SK-N-SH (cell line): ENCODE data around the gene UPK1A. TPM values are rescaled to one million over a fixed set of nuclear protein-coding genes. Genes with fewer than 3 reads are reported as not detected.

ENCODE experiments used
- CTCF ChIA-PET: fragments of 300-600, 350-600 bp; formaldehyde crosslinking; extraction: SDS; loops from one replicate; lab custom pipeline; 2021; lab: Yijun Ruan, JAX
- POLR2A ChIA-PET: fragments of 350-600 bp; sonication (Branson Sonifier 250); formaldehyde crosslinking; extraction: SDS; loops from one replicate; lab custom pipeline; 2020; ENCODE audit warnings: antibody characterized with exemption, inconsistent platforms; lab: Yijun Ruan, JAX
- DNase-seq: peaks from one replicate; pipeline ENCODE4 v3.0.0; 2012
- H2AFZ ChIP-seq: fragments of 200-600 bp; sonication (generic); 2 replicates; pipeline ENCODE4 v1.8.1; 2016; ENCODE audit warnings: antibody characterized with exemption, mild to moderate bottlenecking, low read depth
- H3F3A ChIP-seq: fragments of 200-600 bp; sonication (generic); replicated peaks from 2 replicates; pipeline ENCODE3; 2016; ENCODE audit warnings: antibody characterized with exemption, mild to moderate bottlenecking; ENCODE audit not compliant: insufficient read depth
- H3K27ac ChIP-seq, 2 experiments: fragments of 200-500 bp in 1 of 2; fragments of 200-600 bp in 1 of 2; sonication (Bioruptor generic) in 1 of 2; sonication (generic), shearing (Covaris generic) in 1 of 2; 2 replicates each; pipeline versions ENCODE4 v1.5.1 to v1.6.1; 2014 to 2016; ENCODE audit warnings: low read depth in 2 of 2, inconsistent platforms in 1 of 2, low read length in 1 of 2, mild to moderate bottlenecking in 1 of 2, mixed read lengths in 1 of 2
- H3K27me3 ChIP-seq: fragments of 200-600 bp; sonication (generic), shearing (Covaris generic); 2 replicates; pipeline ENCODE4 v1.6.1; 2016; ENCODE audit warnings: mixed run types; ENCODE audit not compliant: insufficient read depth
- H3K36me3 ChIP-seq, 2 experiments: fragments of 200-500 bp in 1 of 2; fragments of 200-600 bp in 1 of 2; sonication (Bioruptor generic) in 1 of 2; sonication (generic) in 1 of 2; replicated peaks in 1 of 2; 2 replicates each; pipeline versions ENCODE3 to v1.5.1; 2014 to 2016; ENCODE audit warnings: low read length in 1 of 2, mild to moderate bottlenecking in 1 of 2; ENCODE audit not compliant: insufficient read depth in 2 of 2, control insufficient read depth in 1 of 2
- H3K4me1 ChIP-seq, 2 experiments: fragments of 200-500 bp in 1 of 2; fragments of 200-600 bp in 1 of 2; sonication (Bioruptor generic) in 1 of 2; sonication (generic), shearing (Covaris generic) in 1 of 2; 2 replicates each; pipeline versions ENCODE4 v1.5.1 to v1.6.1; 2014 to 2016; ENCODE audit warnings: low read depth in 1 of 2, low read length in 1 of 2, mixed run types in 1 of 2; ENCODE audit not compliant: insufficient read depth in 2 of 2, control insufficient read depth in 1 of 2
- H3K4me2 ChIP-seq: fragments of 200-600 bp; sonication (generic), shearing (Covaris generic); 2 replicates; pipeline ENCODE4 v1.6.1; 2017; ENCODE audit warnings: mixed run types
- H3K4me3 ChIP-seq, 2 experiments: fragments of 200-500 bp in 1 of 2; fragments of 200-600 bp in 1 of 2; sonication (Bioruptor generic) in 1 of 2; sonication (generic), shearing (Covaris generic) in 1 of 2; 2 replicates each; pipeline versions ENCODE4 v1.5.1 to v1.8.1; 2014 to 2016; ENCODE audit warnings: low read depth in 2 of 2, inconsistent platforms in 1 of 2, low read length in 1 of 2, mild to moderate bottlenecking in 1 of 2, mixed read lengths in 1 of 2, moderate library complexity in 1 of 2
- H3K79me2 ChIP-seq: fragments of 200-600 bp; sonication (generic); 2 replicates; pipeline ENCODE4 v1.8.1; 2017; ENCODE audit warnings: mild to moderate bottlenecking; ENCODE audit not compliant: insufficient read depth
- H3K9ac ChIP-seq: fragments of 200-600 bp; sonication (generic); 2 replicates; pipeline ENCODE4 v1.6.1; 2017; ENCODE audit warnings: mixed run types
- H3K9me2 ChIP-seq: fragments of 200-600 bp; sonication (generic); 2 replicates; pipeline ENCODE4 v1.6.1; 2017; ENCODE audit warnings: mixed run types
- H3K9me3 ChIP-seq: fragments of 200-600 bp; sonication (generic); 2 replicates; pipeline ENCODE4 v1.6.1; 2017; ENCODE audit warnings: mixed run types, mild to moderate bottlenecking, moderate library complexity
- H4K20me1 ChIP-seq: fragments of 200-600 bp; sonication (generic); 2 replicates; pipeline ENCODE4 v1.6.1; 2017; ENCODE audit warnings: mild to moderate bottlenecking, mixed run types; ENCODE audit not compliant: insufficient read depth
- ELF1 ChIP-seq: IDR thresholded peaks from 2 replicates; pipeline ENCODE4 v1.4.0; 2012
- EZH2phosphoT487 ChIP-seq: fragments of 200-600 bp; sonication (generic); IDR thresholded peaks from 2 replicates; pipeline ENCODE4 v1.6.1; 2017; ENCODE audit warnings: low read depth, mixed run types, mild to moderate bottlenecking, antibody characterized with exemption, moderate library complexity, borderline replicate concordance
- FOXM1 ChIP-seq: IDR thresholded peaks from 2 replicates; pipeline ENCODE4 v1.4.0; 2012; ENCODE audit warnings: low read depth, mild to moderate bottlenecking
- MXI1 ChIP-seq: IDR thresholded peaks from 2 replicates; pipeline ENCODE4 v1.6.1; 2012; ENCODE audit warnings: mild to moderate bottlenecking, low read depth, low read length, improper control_type of control experiment
- NRF1 ChIP-seq: IDR thresholded peaks from 2 replicates; pipeline ENCODE4 v1.6.1; 2012; ENCODE audit warnings: low read depth, mild to moderate bottlenecking, low read length
- SIN3A ChIP-seq: IDR thresholded peaks from 2 replicates; pipeline ENCODE4 v1.6.1; 2012; ENCODE audit warnings: low read depth, mild to moderate bottlenecking, low read length, moderate library complexity, borderline replicate concordance
- YY1 ChIP-seq: IDR thresholded peaks from 2 replicates; pipeline ENCODE4 v1.4.0; 2012; ENCODE audit warnings: low read depth, mild to moderate bottlenecking
- WGBS: methylation state at CpG from one replicate; pipeline ENCODE4 v1.1.6; 2017; ENCODE audit warnings: low lambda C conversion rate; 5-methylcytosine and 5-hydroxymethylcytosine counted together
- polyA plus RNA-seq, 3 experiments: library from polyadenylated mRNA; depleted of rRNA; stranded (reverse); fragments of >200 nt; gene quantifications; 2 replicates each; pipeline ENCODE4 v1.2.3, GENCODE V29; 2012
- TF ChIP-seq, protein P1 (sequence below): fragments of 200-600 bp; sonication (generic); IDR thresholded peaks from 2 replicates; pipeline ENCODE4 v1.6.1; 2017; ENCODE audit warnings: antibody characterized with exemption, mild to moderate bottlenecking, moderate library complexity
- TF ChIP-seq, protein P2 (sequence below): IDR thresholded peaks from 2 replicates; pipeline ENCODE4 v1.4.0; 2012; ENCODE audit warnings: low read depth

The UPK1A gene
- polyA plus RNA-seq, 1 of the 3 experiments (the other 2 are of a cell fraction) = 0.16 TPM

DNA sequence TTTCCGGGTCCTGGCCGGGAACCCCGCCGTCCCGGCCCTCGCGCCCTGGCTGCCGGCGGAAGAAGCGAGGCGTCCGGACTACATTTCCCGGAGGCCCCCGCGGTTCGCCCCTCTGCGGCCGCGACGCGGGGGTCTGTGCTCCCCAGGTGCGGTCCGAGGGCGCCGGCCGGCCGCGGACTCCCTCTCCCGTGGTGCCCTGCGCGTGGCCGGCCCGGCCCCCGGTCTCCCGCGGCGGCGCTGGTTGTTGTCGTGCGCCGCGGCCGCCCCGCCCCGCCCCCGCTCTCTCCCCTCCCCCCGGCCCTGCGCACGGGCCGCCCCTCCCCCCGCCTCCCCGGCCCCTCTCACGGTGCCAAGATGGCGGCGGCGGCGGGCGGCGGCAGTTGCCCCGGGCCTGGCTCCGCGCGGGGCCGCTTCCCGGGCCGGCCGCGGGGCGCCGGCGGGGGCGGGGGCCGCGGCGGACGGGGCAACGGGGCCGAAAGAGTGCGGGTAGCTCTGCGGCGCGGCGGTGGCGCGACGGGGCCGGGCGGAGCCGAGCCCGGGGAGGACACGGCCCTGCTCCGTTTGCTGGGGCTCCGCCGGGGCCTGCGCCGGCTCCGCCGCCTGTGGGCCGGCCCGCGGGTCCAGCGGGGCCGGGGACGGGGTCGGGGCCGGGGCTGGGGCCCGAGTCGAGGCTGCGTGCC lies 51.5 kb downstream of the UPK1A start, which contains the start of gene KMT2B:
Gene KMT2B, plus strand, starts transcription at position 339 of the 680 bp plus-strand sequence. Its CDS starts 16 bp downstream, at position 355.
- TF ChIP-seq FOXM1 (no peak), NRF1 (0 out of 2 replicates have a peak, but pooled peaks have one; percentile 5), YY1 (peak; percentile 68), EZH2phosphoT487 (no peak), ELF1 (peak; percentile 88; the same call in 1 of the 2 replicates)
- TF ChIP-seq, protein P1, sequence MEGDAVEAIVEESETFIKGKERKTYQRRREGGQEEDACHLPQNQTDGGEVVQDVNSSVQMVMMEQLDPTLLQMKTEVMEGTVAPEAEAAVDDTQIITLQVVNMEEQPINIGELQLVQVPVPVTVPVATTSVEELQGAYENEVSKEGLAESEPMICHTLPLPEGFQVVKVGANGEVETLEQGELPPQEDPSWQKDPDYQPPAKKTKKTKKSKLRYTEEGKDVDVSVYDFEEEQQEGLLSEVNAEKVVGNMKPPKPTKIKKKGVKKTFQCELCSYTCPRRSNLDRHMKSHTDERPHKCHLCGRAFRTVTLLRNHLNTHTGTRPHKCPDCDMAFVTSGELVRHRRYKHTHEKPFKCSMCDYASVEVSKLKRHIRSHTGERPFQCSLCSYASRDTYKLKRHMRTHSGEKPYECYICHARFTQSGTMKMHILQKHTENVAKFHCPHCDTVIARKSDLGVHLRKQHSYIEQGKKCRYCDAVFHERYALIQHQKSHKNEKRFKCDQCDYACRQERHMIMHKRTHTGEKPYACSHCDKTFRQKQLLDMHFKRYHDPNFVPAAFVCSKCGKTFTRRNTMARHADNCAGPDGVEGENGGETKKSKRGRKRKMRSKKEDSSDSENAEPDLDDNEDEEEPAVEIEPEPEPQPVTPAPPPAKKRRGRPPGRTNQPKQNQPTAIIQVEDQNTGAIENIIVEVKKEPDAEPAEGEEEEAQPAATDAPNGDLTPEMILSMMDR = no peak
- Histone ChIP-seq H3K9ac (peak within 1 kb of the TSS; percentile 69), H3K4me1 (peaks cover 5 to 24% of the 10 kb centered on the region in 2 experiments; a peak in 3 of 4 replicates), H3K9me2 (no peaks in the 10 kb centered on the region), H2AFZ (peak within 1 kb of the TSS; percentile 86), H3K27me3 (no peaks in the 10 kb centered on the region), H3F3A (peaks cover 6% of the 10 kb centered on the region), H4K20me1 (peaks cover 28% of the 10 kb centered on the region), H3K79me2 (peaks cover 28% of the 10 kb centered on the region), H3K36me3 (peaks cover 6 to 25% of the 10 kb centered on the region in 2 experiments), H3K9me3 (no peaks in the 10 kb centered on the region), H3K4me3 (peak within 1 kb of the TSS; percentile 88 to 91), H3K4me2 (peak within 1 kb of the TSS; percentile 97), H3K27ac (peak within 1 kb of the TSS; percentile 62 to 95)
- peak; percentile 99 for DNase-seq
- POLR2A ChIA-PET = interaction anchor here (1.2 kb wide), 1 partner anchor 23 kb away, joined by 3 read pairs; no protein-coding TSS in a partner anchor
- CTCF ChIA-PET = interaction anchor here (1.0 to 1.9 kb wide), 4 partner anchors 19 to 162 kb away, joined by 3 to 4 read pairs (median 3); no protein-coding TSS in a partner anchor
- WGBS = no CpG with 5 or more reads among the region's 109 CpGs

DNA sequence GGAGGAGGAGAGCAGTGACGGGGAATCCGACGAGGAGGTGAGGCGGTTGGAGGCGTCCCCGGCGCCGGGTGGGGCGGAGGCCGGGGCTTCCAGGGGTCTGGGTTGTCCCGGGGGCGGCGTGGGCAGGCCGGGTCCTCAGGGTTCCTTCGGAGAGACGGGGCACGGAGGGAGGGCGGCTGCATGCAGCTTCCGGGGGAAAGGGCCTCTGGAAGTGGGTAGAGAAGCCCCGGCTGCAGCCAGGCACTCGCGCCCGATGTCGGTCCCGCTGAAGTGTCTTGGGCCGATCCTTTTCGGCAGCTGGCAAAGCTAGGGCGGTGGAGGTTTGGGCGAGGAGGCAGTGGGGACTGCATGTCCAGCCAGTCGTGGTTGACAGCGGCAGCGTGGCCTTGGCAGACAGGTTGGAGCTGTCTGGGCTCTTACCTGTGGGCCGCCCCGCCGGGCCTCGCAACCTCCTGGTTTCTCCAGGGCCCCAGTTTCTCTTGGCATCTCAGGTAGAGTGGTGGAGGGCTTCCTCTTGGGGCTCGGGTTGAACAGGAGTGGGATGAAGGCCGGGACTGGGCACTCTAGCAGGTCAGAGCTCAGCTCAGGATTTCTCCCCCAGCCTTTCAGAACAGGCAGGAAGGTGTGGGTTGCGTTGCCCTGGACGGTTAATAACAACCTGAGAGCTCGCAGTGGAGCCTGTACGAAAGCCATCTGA lies 52.2 kb downstream of the UPK1A start:
- POLR2A ChIA-PET = interaction anchor here (1.2 kb wide), 1 partner anchor 22 kb away, joined by 3 read pairs; no protein-coding TSS in a partner anchor
- peak overlapping the region; percentile 86 to 88 for H3K4me3 ChIP-seq

More for the DNA sequence above, 52.2 kb downstream of the UPK1A start:
- no peaks in the 10 kb centered on the region for H3K9me2 ChIP-seq
- H3K9me3 ChIP-seq = no peaks in the 10 kb centered on the region
- CTCF ChIA-PET = interaction anchor here (1.0 to 1.9 kb wide), 5 partner anchors 19 to 163 kb away, joined by 3 to 4 read pairs (median 3); no protein-coding TSS in a partner anchor
- 5% methylated on average over 33 of the region's 42 CpGs for WGBS
- H3K27me3 ChIP-seq = no peaks in the 10 kb centered on the region
- peaks cover 28% of the 10 kb centered on the region for H4K20me1 ChIP-seq
- H3K79me2 ChIP-seq = peaks cover 28% of the 10 kb centered on the region
- no peak overlapping the region for H2AFZ ChIP-seq
- peaks cover 6 to 32% of the 10 kb centered on the region in 2 experiments for H3K36me3 ChIP-seq
- TF ChIP-seq NRF1 (no peak), MXI1 (peak; percentile 64), YY1 (no peak), SIN3A (no peak)
- TF ChIP-seq, protein P2, sequence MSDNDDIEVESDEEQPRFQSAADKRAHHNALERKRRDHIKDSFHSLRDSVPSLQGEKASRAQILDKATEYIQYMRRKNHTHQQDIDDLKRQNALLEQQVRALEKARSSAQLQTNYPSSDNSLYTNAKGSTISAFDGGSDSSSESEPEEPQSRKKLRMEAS = peak; percentile 56
- peak overlapping the region; percentile 97 for H3K4me2 ChIP-seq
- H3K27ac ChIP-seq = peak overlapping the region; percentile 58 to 82; a peak in 3 of 4 replicates
- H3K4me1 ChIP-seq = peaks cover 5 to 24% of the 10 kb centered on the region in 2 experiments; a peak in 3 of 4 replicates
- H3K9ac ChIP-seq = peak overlapping the region; percentile 69
- peak; percentile 69 for DNase-seq
- H3F3A ChIP-seq = peaks cover 6% of the 10 kb centered on the region
